ENCODE results near the gene NME3. TPM values are rescaled to one million over a fixed set of nuclear protein-coding genes. Genes with fewer than 3 reads are reported as not detected.
A peak's percentile ranks its signal among the peaks of the same experiment; 100 is the strongest.

The NME3 gene
- total and polyA plus RNA-seq, 2 of the 13 experiments (the other 11 are each of a cell fraction or from before 2014, with no cell fraction given): 10.4 to 15.9 TPM

DNA sequence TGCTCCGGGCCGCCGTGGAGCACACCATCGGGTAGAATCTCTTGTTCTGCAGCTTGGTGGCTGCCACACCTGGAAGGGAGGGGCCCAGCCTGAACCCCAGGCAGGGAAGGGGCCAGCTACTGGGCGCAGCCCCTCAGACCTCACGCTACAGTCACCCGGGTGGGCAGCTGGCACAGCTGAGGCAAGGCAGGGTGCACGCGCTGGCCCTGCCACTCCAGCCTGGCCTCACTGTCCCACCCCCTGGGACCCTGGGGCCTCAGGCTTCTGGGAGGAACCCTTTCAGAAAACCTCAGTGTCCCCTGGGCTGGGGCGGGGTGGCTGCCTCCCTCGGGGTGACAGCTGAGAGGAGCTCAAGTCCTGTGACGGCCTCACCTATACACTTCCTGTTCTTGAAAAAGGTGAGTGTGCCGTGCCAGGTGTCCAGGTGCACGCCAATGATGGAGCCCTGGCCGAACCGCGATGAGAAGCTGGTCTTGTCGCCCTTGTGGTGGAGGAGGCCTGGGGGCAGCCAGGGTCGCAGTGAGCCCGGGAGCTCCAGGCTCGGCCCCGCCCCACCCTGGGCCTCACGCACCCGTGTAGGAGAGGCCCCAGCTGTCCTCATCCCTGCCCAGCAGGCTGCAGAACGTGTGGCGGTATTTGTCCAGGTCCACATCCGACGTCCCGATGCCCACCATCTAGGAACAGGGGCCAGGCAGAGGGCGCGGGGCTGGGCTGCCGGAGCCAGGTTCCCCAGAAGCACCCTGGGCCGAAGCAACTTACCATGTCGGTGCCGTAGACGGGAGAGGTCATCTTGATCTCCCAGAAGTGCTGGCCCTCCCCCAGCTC lies 6.2 kb upstream of the NME3 start:
- ChIA-PET POLR2A (interaction anchor here (3.8 kb wide), 1 partner anchor 46 kb away, joined by 10 read pairs; no protein-coding TSS in a partner anchor), CTCF (ENCODE audit: low intra/inter-chr PET ratio, low total read pairs) (no interaction called here)
- no TSS peak for BruUV-seq (replicated peaks)
- Histone ChIP-seq H3K27me3 (ENCODE audit: control insufficient read depth in 1 of 2, insufficient read depth in 2 of 2, low read length in 2 of 2) (no peaks in the 10 kb centered on the region; a peak in 2 of 5 replicates), H3K4me3 (replicated peaks in 1 of 3; ENCODE audit: insufficient read depth in 1 of 3, low read depth in 2 of 3, low read length in 3 of 3) (no peak overlapping the region), H3K27ac (ENCODE audit: extremely low read length, insufficient read depth, low read length) (no peak overlapping the region), H3K4me1 (ENCODE audit: insufficient read depth, low read length) (peaks cover 24% of the 10 kb centered on the region), H3K4me2 (ENCODE audit: low read depth, low read length) (no peak overlapping the region), H3K9me3 (ENCODE audit: low read length) (no peaks in the 10 kb centered on the region), H3K79me2 (ENCODE audit: insufficient read depth, low read length) (peaks cover 21% of the 10 kb centered on the region), H4K20me1 (ENCODE audit: insufficient read depth, low read length) (no peaks in the 10 kb centered on the region), H3K36me3 (replicated peaks in 1 of 2; ENCODE audit: control insufficient read depth in 1 of 2, insufficient read depth in 2 of 2, low read length in 2 of 2) (peaks cover 5 to 13% of the 10 kb centered on the region in 2 experiments; a peak in 3 of 5 replicates), H2AFZ (ENCODE audit: low read length) (no peak overlapping the region), H3K9ac (ENCODE audit: insufficient read depth, low read depth, low read length) (no peak overlapping the region)
- 95% methylated on average over 8 of the region's 36 CpGs for WGBS (ENCODE audit: low lambda C conversion rate)
- intact Hi-C loops (cut with micrococcal nuclease; ENCODE audit: unreplicated experiment) (no loop called here), in situ Hi-C loops (cut with HindIII; ENCODE audit: extremely low pct_ligation_motif_present, low pct_unique_long_range_greater_than_20kb) (no loop called here)
- FAIRE-seq (no peak), DNase-seq (ENCODE audit: low spot score) (no peak), ATAC-seq (no peak)
- TF ChIP-seq RBM22 (optimal IDR thresholded peaks at IDR 0.05; ENCODE audit: low read length): peak; percentile 14
- TF ChIP-seq CBX5 (CRISPR knock-in tag; IDR thresholded peaks at IDR 0.05; ENCODE audit: borderline replicate concordance): no peak
- peak; percentile 10 for TF ChIP-seq POLR2G (IDR thresholded peaks at IDR 0.05; ENCODE audit: low read depth, low read length)
- no peak for TF ChIP-seq RFX3 (CRISPR knock-in tag; IDR thresholded peaks at IDR 0.05)
- no peak for TF ChIP-seq TBX3 (IDR thresholded peaks at IDR 0.05; ENCODE audit: borderline replicate concordance)
- TF ChIP-seq WIZ (CRISPR knock-in tag; IDR thresholded peaks at IDR 0.05): no peak
- no peak for TF ChIP-seq ZNF326 (CRISPR knock-in tag; IDR thresholded peaks at IDR 0.05; ENCODE audit: borderline replicate concordance)
- no peak for TF ChIP-seq ZNF883 (CRISPR knock-in tag; IDR thresholded peaks at IDR 0.05; ENCODE audit: not compliant biosample characterization)
- peak; percentile 49 for TF ChIP-seq AGO2 (optimal IDR thresholded peaks at IDR 0.05; ENCODE audit: low read depth, low read length)
- no peak for TF ChIP-seq ZBTB40 (IDR thresholded peaks at IDR 0.05)
- TF ChIP-seq ZBTB40 (CRISPR knock-in tag; IDR thresholded peaks at IDR 0.05): no peak
- no peak for TF ChIP-seq ZFP36 (IDR thresholded peaks at IDR 0.05; ENCODE audit: borderline replicate concordance, low read depth, low read length, partially characterized antibody)
- 0 out of 2 replicates have a peak, but pooled peaks have one; percentile 9 for TF ChIP-seq HNRNPL (IDR thresholded peaks at IDR 0.05; ENCODE audit: low read depth, low read length)
- TF ChIP-seq MAFK (conservative IDR thresholded peaks at IDR 0.05 in 1 of 2, IDR thresholded peaks at IDR 0.05 in 1 of 2; ENCODE audit: low read length in 2 of 2): no peak

All from HepG2 (cell line).